Mammary epithelial cell (primary cell): ENCODE data around the gene CDH4.

Experiments used
- EZH2 ChIP-seq: IDR thresholded peaks from 2 replicates; pipeline ENCODE4 v1.6.1; 2012; ENCODE audit warnings: low read length, inconsistent platforms, borderline replicate concordance
- TF ChIP-seq, protein P1 (sequence below), 2 donors: IDR thresholded peaks in 1 of 2; conservative IDR thresholded peaks in 1 of 2; 2 replicates each; pipeline ENCODE4 v1.5.1; 2011 to 2012; ENCODE audit warnings: inconsistent platforms in 2 of 2, low read length in 2 of 2, mild to moderate bottlenecking in 2 of 2, control low read depth in 1 of 2, low read depth in 1 of 2; ENCODE audit not compliant: insufficient read depth in 1 of 2; ENCODE audit errors: extremely low read depth in 1 of 2

DNA sequence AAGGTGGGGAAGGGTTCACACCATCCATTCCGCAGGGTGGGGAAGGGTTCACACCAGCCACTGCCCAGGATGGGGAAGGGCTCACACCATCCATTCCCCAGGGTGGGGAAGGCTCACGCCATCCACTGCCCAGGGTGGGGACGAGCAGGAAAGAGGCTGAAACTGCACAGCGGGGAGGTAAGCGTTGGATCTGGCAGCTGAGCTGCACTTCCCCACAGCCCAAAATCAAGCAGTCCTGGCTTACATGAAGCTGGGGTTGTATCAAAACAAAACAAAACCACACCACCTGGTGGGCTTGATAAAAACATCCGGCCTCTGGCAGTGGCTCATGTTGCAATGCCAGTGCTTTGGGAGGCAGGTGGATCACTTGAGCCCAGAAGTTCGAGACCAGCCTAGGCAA is 545.1 kb downstream of the CDH4 start:
- TF ChIP-seq, protein P1, sequence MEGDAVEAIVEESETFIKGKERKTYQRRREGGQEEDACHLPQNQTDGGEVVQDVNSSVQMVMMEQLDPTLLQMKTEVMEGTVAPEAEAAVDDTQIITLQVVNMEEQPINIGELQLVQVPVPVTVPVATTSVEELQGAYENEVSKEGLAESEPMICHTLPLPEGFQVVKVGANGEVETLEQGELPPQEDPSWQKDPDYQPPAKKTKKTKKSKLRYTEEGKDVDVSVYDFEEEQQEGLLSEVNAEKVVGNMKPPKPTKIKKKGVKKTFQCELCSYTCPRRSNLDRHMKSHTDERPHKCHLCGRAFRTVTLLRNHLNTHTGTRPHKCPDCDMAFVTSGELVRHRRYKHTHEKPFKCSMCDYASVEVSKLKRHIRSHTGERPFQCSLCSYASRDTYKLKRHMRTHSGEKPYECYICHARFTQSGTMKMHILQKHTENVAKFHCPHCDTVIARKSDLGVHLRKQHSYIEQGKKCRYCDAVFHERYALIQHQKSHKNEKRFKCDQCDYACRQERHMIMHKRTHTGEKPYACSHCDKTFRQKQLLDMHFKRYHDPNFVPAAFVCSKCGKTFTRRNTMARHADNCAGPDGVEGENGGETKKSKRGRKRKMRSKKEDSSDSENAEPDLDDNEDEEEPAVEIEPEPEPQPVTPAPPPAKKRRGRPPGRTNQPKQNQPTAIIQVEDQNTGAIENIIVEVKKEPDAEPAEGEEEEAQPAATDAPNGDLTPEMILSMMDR (conservative IDR thresholded peaks at IDR 0.05 in 1 of 2, IDR thresholded peaks at IDR 0.05 in 1 of 2; ENCODE audit: extremely low read depth in 1 of 2, insufficient read depth in 1 of 2, low read depth in 1 of 2, low read length in 2 of 2), result no peak
- TF ChIP-seq EZH2, result no peak
